GM12878 (cell line): ENCODE data around the gene PCBD1. TPM values are rescaled to one million over a fixed set of nuclear protein-coding genes. Genes with fewer than 3 reads are reported as not detected.

Experiments used
- ATAC-seq: fragments of 200-7000 bp; cut with Tn5 transposase; 3 replicates; pipeline ENCODE4 v1.9.1; 2020; ENCODE audit warnings: mild to moderate bottlenecking, moderate library complexity
- BruUV-seq: library from RNA; stranded (reverse); fragments of 400-500 nt; replicated peaks from 2 replicates; lab custom pipeline; 2021; lab: Mats Ljungman, UMichigan
- CTCF ChIA-PET: fragments of 300-600 bp; sonication (Branson Sonifier 250); formaldehyde crosslinking; extraction: SDS; loops from one replicate; lab custom pipeline; 2021; ENCODE audit warnings: inconsistent platforms; lab: Yijun Ruan, JAX
- POLR2A ChIA-PET: fragments of 350-600 bp; formaldehyde crosslinking; extraction: SDS; loops from one replicate; lab custom pipeline; 2021; ENCODE audit warnings: inconsistent platforms; lab: Charles Lee
- RAD21 ChIA-PET: fragments of 300-600 bp; sonication (Branson Sonifier 250); formaldehyde crosslinking; loops from one replicate; lab custom pipeline; 2023; ENCODE audit warnings: antibody characterized with exemption; ENCODE audit not compliant: unreplicated experiment; lab: Charles Lee
- SMC1A ChIA-PET: fragments of 300-600 bp; sonication (Branson Sonifier 250); formaldehyde crosslinking; loops from one replicate; lab custom pipeline; 2023; ENCODE audit not compliant: unreplicated experiment, uncharacterized antibody; lab: Charles Lee
- DNase-seq: peaks from one replicate; pipeline ENCODE4 v3.0.0-alpha.2; 2011; ENCODE audit warnings: low read depth, low spot score
- FAIRE-seq: peaks from 3 replicates; lab custom pipeline; 2011; peaks lifted over from hg19 to GRCh38; lab: Jason Lieb, UNC
- H2AFZ ChIP-seq: 2 replicates; pipeline ENCODE4 v1.6.0; 2011; ENCODE audit warnings: low read depth, low read length, control low read depth; ENCODE audit not compliant: control insufficient read depth
- H3K27ac ChIP-seq: 2 replicates; pipeline ENCODE4 v1.5.1; 2011; ENCODE audit warnings: control low read depth; ENCODE audit not compliant: control insufficient read depth, insufficient read depth
- H3K27me3 ChIP-seq, 2 experiments: replicated peaks in 1 of 2; 2 replicates each; pipeline versions ENCODE4 v1.6.0 to v1.6.1; 2011; ENCODE audit warnings: low read length in 1 of 2; ENCODE audit not compliant: control insufficient read depth in 2 of 2, insufficient read depth in 2 of 2
- H3K36me3 ChIP-seq, 2 experiments: 2 replicates each; pipeline ENCODE4 v1.5.1; 2011; ENCODE audit warnings: low read length in 1 of 2; ENCODE audit not compliant: control insufficient read depth in 2 of 2, insufficient read depth in 2 of 2
- H3K4me1 ChIP-seq: 2 replicates; pipeline ENCODE4 v1.6.1; 2011; ENCODE audit warnings: mild to moderate bottlenecking, low read length, moderate library complexity, mixed read lengths; ENCODE audit not compliant: control insufficient read depth, insufficient read depth
- H3K4me2 ChIP-seq: 2 replicates; pipeline ENCODE4 v1.6.0; 2011; ENCODE audit warnings: control low read depth; ENCODE audit not compliant: control insufficient read depth, insufficient read depth
- H3K4me3 ChIP-seq: fragments of 200-600 bp; sonication (generic); 2 replicates; pipeline ENCODE4 v1.5.1; 2016
- H3K79me2 ChIP-seq: 2 replicates; pipeline ENCODE4 v1.6.0; 2011; ENCODE audit warnings: low read length; ENCODE audit not compliant: control insufficient read depth, insufficient read depth
- H3K9ac ChIP-seq: 2 replicates; pipeline ENCODE4 v1.8.0; 2011; ENCODE audit warnings: low read length, control low read depth, mixed read lengths; ENCODE audit not compliant: control insufficient read depth, insufficient read depth
- H3K9me3 ChIP-seq: replicated peaks from 3 replicates; pipeline ENCODE4 v1.5.1; 2011; ENCODE audit warnings: mild to moderate bottlenecking, low read length; ENCODE audit not compliant: control insufficient read depth, insufficient read depth
- H4K20me1 ChIP-seq: 2 replicates; pipeline ENCODE4 v1.6.0; 2011; ENCODE audit not compliant: control insufficient read depth, insufficient read depth
- BACH1 ChIP-seq: fragments of 450-650 bp; IDR thresholded peaks from 2 replicates; pipeline ENCODE4 v1.6.1; 2017; ENCODE audit warnings: mild to moderate bottlenecking, borderline replicate concordance
- CREB1 ChIP-seq: IDR thresholded peaks from 2 replicates; pipeline ENCODE4 v1.6.1; 2012; ENCODE audit warnings: low read depth, mild to moderate bottlenecking, inconsistent platforms
- CREM ChIP-seq: IDR thresholded peaks from 2 replicates; pipeline ENCODE4 v1.6.1; 2014; ENCODE audit warnings: antibody characterized with exemption, low read depth
- EP300 ChIP-seq, 2 experiments: fragments of 150-350 bp in 1 of 2; IDR thresholded peaks; 2 replicates each; pipeline ENCODE4 v1.6.1; 2011 to 2012; ENCODE audit warnings: low read depth in 2 of 2, low read length in 2 of 2, borderline replicate concordance in 1 of 2, improper control_type of control experiment in 1 of 2, inconsistent platforms in 1 of 2; ENCODE audit not compliant: control insufficient read depth in 1 of 2
- FOXK2 ChIP-seq: fragments of 450-650 bp; IDR thresholded peaks from 2 replicates; pipeline ENCODE4 v1.6.1; 2017; ENCODE audit warnings: mild to moderate bottlenecking, moderate library complexity
- HDAC6 ChIP-seq: fragments of 200-600 bp; sonication (generic); IDR thresholded peaks from one replicate; pipeline ENCODE4 v1.8.0; 2017; ENCODE audit warnings: antibody characterized with exemption; ENCODE audit not compliant: unreplicated experiment
- MLLT1 ChIP-seq: fragments of 450-650 bp; IDR thresholded peaks from 2 replicates; pipeline ENCODE4 v1.6.1; 2016; ENCODE audit warnings: mild to moderate bottlenecking
- NKRF ChIP-seq: fragments of 450-650 bp; conservative IDR thresholded peaks from 2 replicates; pipeline ENCODE4 v1.6.1; 2017; ENCODE audit warnings: mild to moderate bottlenecking, moderate library complexity
- RFX5 ChIP-seq: IDR thresholded peaks from 2 replicates; pipeline ENCODE4 v1.6.1; 2011; ENCODE audit warnings: low read depth, low read length, improper control_type of control experiment
- SMAD5 ChIP-seq: IDR thresholded peaks from 2 replicates; pipeline ENCODE4 v1.6.1; 2016; ENCODE audit warnings: antibody characterized with exemption, low read depth
- SP1 ChIP-seq: IDR thresholded peaks from one replicate; pipeline ENCODE4 v1.6.1; 2011; ENCODE audit warnings: low read depth, low read length
- SREBF2 ChIP-seq: IDR thresholded peaks from 2 replicates; pipeline ENCODE4 v1.6.1; 2012; ENCODE audit warnings: mild to moderate bottlenecking, low read length
- ZNF207 ChIP-seq: fragments of 450-650 bp; IDR thresholded peaks from 2 replicates; pipeline ENCODE4 v1.6.1; 2014; ENCODE audit warnings: antibody characterized with exemption, mild to moderate bottlenecking, borderline replicate concordance
- WGBS: methylation state at CpG from one replicate; pipeline ENCODE4 v1.1.6; 2016; ENCODE audit warnings: low lambda C conversion rate; ENCODE audit not compliant: insufficient replicate concordance, insufficient coverage; ENCODE audit errors: missing lambda C conversion rate; 5-methylcytosine and 5-hydroxymethylcytosine counted together
- in situ Hi-C: fragments of 300-500 bp; cut with MboI; formaldehyde crosslinking; loops from 9 replicates; pipeline ENCODE4 v1.14.3; 2018; ENCODE audit warnings: mixed read lengths
- intact Hi-C: fragments of 100-400 bp; cut with micrococcal nuclease; formaldehyde crosslinking; loops from one replicate; pipeline ENCODE4 v1.14.2; 2022; ENCODE audit not compliant: unreplicated experiment
- polyA plus RNA-seq, 11 experiments: library from polyadenylated mRNA; depleted of rRNA in 4 of 11; unstranded in 6 of 11; stranded (reverse) in 5 of 11; fragments of >200 nt; fragmentation: Nextera tagmentation in 4 of 11; fragmentation: Illumina TruSeq in 1 of 11; extraction: Ambion mirVana in 4 of 11; extraction: Trizol in 1 of 11; gene quantifications; 1 replicate in 1 of 11; 2 replicates in 10 of 11; pipeline versions ENCODE4 v1.2.1 to v1.2.3, GENCODE V29; 2011 to 2016; ENCODE audit warnings: inconsistent platforms in 2 of 11, missing spikeins in 2 of 11, low read depth in 1 of 11
- total RNA-seq, 4 experiments: library from RNA; depleted of rRNA in 3 of 4; stranded (reverse); fragments of >200 nt in 3 of 4; fragmentation: Illumina TruSeq in 1 of 4; extraction: Trizol in 1 of 4; gene quantifications; 2 replicates each; pipeline versions ENCODE4 v1.2.1 to v1.2.3, GENCODE V29; 2013 to 2021

PCBD1 gene
- total and polyA plus RNA-seq, 10 of the 15 experiments (the other 5 are each of a cell fraction or from before 2014, with no cell fraction given) = 5.6 to 66.8 (median 34.2) TPM

GRCh38 chr10:70914316-70914864 lies 26.0 kb upstream of the PCBD1 start:
- no peak for TF ChIP-seq ZNF207
- no peak for TF ChIP-seq RFX5
- no peak for TF ChIP-seq FOXK2
- TF ChIP-seq EP300 (IDR thresholded peaks at IDR 0.05; ENCODE audit: borderline replicate concordance in 1 of 2, control insufficient read depth in 1 of 2, low read depth in 2 of 2, low read length in 2 of 2) = no peak
- TF ChIP-seq SMAD5 = no peak
- no peak for TF ChIP-seq NKRF
- no peak for TF ChIP-seq BACH1
- TF ChIP-seq SP1 = no peak
- TF ChIP-seq CREM = no peak
- TF ChIP-seq SREBF2 = no peak
- TF ChIP-seq MLLT1 = no peak
- no peak for TF ChIP-seq CREB1
- no peak for TF ChIP-seq HDAC6
- CTCF ChIA-PET = no interaction called here
- H3K27me3 ChIP-seq = peaks cover 0 to 3% of the 10 kb centered on the region in 2 experiments; a peak in 2 of 4 replicates

More at GRCh38 chr10:70914316-70914864, 26.0 kb upstream of the PCBD1 start:
- H3K4me3 ChIP-seq = no peak overlapping the region
- H2AFZ ChIP-seq = no peak overlapping the region
- H3K9me3 ChIP-seq = no peaks in the 10 kb centered on the region
- no peak overlapping the region for H3K9ac ChIP-seq
- FAIRE-seq = no peak
- H3K79me2 ChIP-seq = no peaks in the 10 kb centered on the region
- no TSS peak for BruUV-seq
- H3K27ac ChIP-seq = no peak overlapping the region
- in situ Hi-C loops (no loop called here), intact Hi-C loops (no loop called here)
- no peaks in the 10 kb centered on the region for H3K36me3 ChIP-seq
- DNase-seq = no peak
- no peak overlapping the region for H3K4me2 ChIP-seq
- ATAC-seq = no peak
- POLR2A ChIA-PET = no interaction called here
- 14% methylated on average over 10 of the region's 10 CpGs for WGBS
- RAD21 ChIA-PET = interaction anchor here (0.6 kb wide), 1 partner anchor 371 kb away, joined by 3 read pairs; no protein-coding TSS in a partner anchor
- SMC1A ChIA-PET = no interaction called here
- no peaks in the 10 kb centered on the region for H4K20me1 ChIP-seq
- H3K4me1 ChIP-seq = no peaks in the 10 kb centered on the region
